Lung (tissue), 12 donors: ENCODE results near the gene TSEN54. TPM values are rescaled to one million over a fixed set of nuclear protein-coding genes. Genes with fewer than 3 reads are reported as not detected.
A peak's percentile ranks its signal among the peaks of the same experiment; 100 is the strongest.

Experiments
- ATAC-seq: fragments of 200-7000 bp; cut with Tn5 transposase; one replicate; pipeline ENCODE4 v1.9.1; 2020; ENCODE audit warnings: moderate number of reproducible peaks; ENCODE audit not compliant: insufficient read depth, low FRiP score
- DNase-seq, 3 donors: peaks; one replicate each; pipeline ENCODE4 v3.0.0-alpha.2; 2013 to 2017
- H3K27ac ChIP-seq, 2 donors: one replicate each; pipeline ENCODE4 v1.5.1; 2013; ENCODE audit warnings: mild to moderate bottlenecking in 2 of 2, moderate library complexity in 2 of 2, control low read depth in 1 of 2, inconsistent platforms in 1 of 2, low read depth in 1 of 2, low read length in 1 of 2
- H3K27me3 ChIP-seq, 3 donors: one replicate each; pipeline ENCODE4 v1.5.1; 2013; ENCODE audit warnings: low read length in 2 of 3; ENCODE audit not compliant: control insufficient read depth in 3 of 3, insufficient read depth in 3 of 3
- H3K36me3 ChIP-seq, 4 donors: one replicate each; pipeline ENCODE4 v1.5.1; 2013; ENCODE audit warnings: low read length in 4 of 4, mild to moderate bottlenecking in 1 of 4, moderate library complexity in 1 of 4; ENCODE audit not compliant: control insufficient read depth in 4 of 4, insufficient read depth in 4 of 4
- H3K4me1 ChIP-seq, 5 donors: one replicate each; pipeline ENCODE4 v1.5.1; 2013; ENCODE audit warnings: low read length in 5 of 5, mild to moderate bottlenecking in 2 of 5, moderate library complexity in 1 of 5; ENCODE audit not compliant: control insufficient read depth in 5 of 5, insufficient read depth in 5 of 5
- H3K4me3 ChIP-seq: one replicate; pipeline ENCODE4 v1.5.1; 2013; ENCODE audit warnings: mild to moderate bottlenecking, control low read depth, moderate library complexity
- H3K9ac ChIP-seq, 2 donors: one replicate each; pipeline ENCODE4 v1.5.1; 2013; ENCODE audit warnings: low read length in 2 of 2, control low read depth in 1 of 2; ENCODE audit not compliant: insufficient read depth in 1 of 2
- H3K9me3 ChIP-seq, 4 donors: one replicate each; pipeline ENCODE4 v1.5.1; 2013; ENCODE audit warnings: low read length in 3 of 4, mild to moderate bottlenecking in 1 of 4, moderate library complexity in 1 of 4; ENCODE audit not compliant: control insufficient read depth in 4 of 4, insufficient read depth in 3 of 4
- CTCF ChIP-seq: IDR thresholded peaks from 2 replicates; pipeline ENCODE4 v1.5.1; 2012; ENCODE audit warnings: mild to moderate bottlenecking; ENCODE audit errors: control extremely low read depth, extremely low read depth
- WGBS, 2 donors: extraction: QIAGEN DNeasy Blood & Tissue Kit; methylation state at CpG; one replicate each; pipeline ENCODE4 v1.1.7; 2013; 5-methylcytosine and 5-hydroxymethylcytosine counted together
- polyA plus RNA-seq, 2 donors: library from polyadenylated mRNA; stranded (reverse); fragments of 200-250 nt; gene quantifications; one replicate each; pipeline ENCODE4 v1.2.1, GENCODE V29; 2013
- total RNA-seq, 2 donors: library from RNA; depleted of rRNA in 1 of 2; stranded (reverse); fragments of >200 nt in 1 of 2; gene quantifications; one replicate each; pipeline ENCODE4 v1.2.1, GENCODE V29; 2014 to 2021
- donor health status: control.
- donor health status: control.
- donor health status: Bipolar disorder and iron deficiency.
- donor health status: healthy.
- donor health status: DM: yes; HTN: yes; CAD: no.

TSEN54 gene
- total and polyA plus RNA-seq, 4 donors: 18.4 to 36.5 (median 21.6) TPM

GRCh38 chr17:75509528-75510258 is 6.6 kb upstream of the TSEN54 start:
- 67 to 79% methylated on average over 19 of the region's 19 CpGs for WGBS, 2 donors
- ATAC-seq (peak; percentile 45), DNase-seq (peak in 2 of 3 donors; percentile 39 to 57)
- TF ChIP-seq CTCF: no peak
- Histone ChIP-seq H3K9ac (no peak overlapping the region), H3K27ac (peak overlapping the region; percentile 68 to 83), H3K36me3 (peaks cover 0 to 30% (median 20%) of the 10 kb centered on the region in 4 donors), H3K9me3 (no peaks in the 10 kb centered on the region), H3K4me3 (no peak overlapping the region), H3K4me1 (peaks cover 0 to 47% (median 19%) of the 10 kb centered on the region in 5 donors), H3K27me3 (no peaks in the 10 kb centered on the region)

- Histone ChIP-seq H3K36me3 (peaks cover 0 to 16% (median 12%) of the 10 kb centered on the region in 4 donors), H3K27me3 (no peaks in the 10 kb centered on the region), H3K9ac (no peak overlapping the region), H3K4me3 (no peak overlapping the region), H3K9me3 (no peaks in the 10 kb centered on the region), H3K4me1 (peaks cover 0 to 52% (median 19%) of the 10 kb centered on the region in 5 donors), H3K27ac (peak overlapping the region; percentile 75 to 87)
- ATAC-seq (no peak), DNase-seq (no peak)
- WGBS, 2 donors: 74 to 87% methylated on average over 4 of the region's 4 CpGs
- TF ChIP-seq CTCF: no peak
Observed at GRCh38 chr17:75511270-75511609, 5.1 kb upstream of the TSEN54 start.

GRCh38 chr17:75511610-75512575 is 4.4 kb upstream of the TSEN54 start:
- Histone ChIP-seq H3K36me3 (peaks cover 0 to 11% (median 9%) of the 10 kb centered on the region in 4 donors), H3K9me3 (no peaks in the 10 kb centered on the region), H3K27ac (peak overlapping the region; percentile 75 to 87), H3K4me1 (peaks cover 0 to 52% (median 19%) of the 10 kb centered on the region in 5 donors), H3K27me3 (no peaks in the 10 kb centered on the region), H3K4me3 (peak overlapping the region; percentile 31), H3K9ac (no peak overlapping the region)
- ATAC-seq: no peak
- no peak for TF ChIP-seq CTCF
- DNase-seq: peak; percentile 54 to 67 (median 57)
- 43 to 59% methylated on average over 13 of the region's 13 CpGs for WGBS, 2 donors
